GM18526 (cell line): Measurements from ENCODE around the gene CYP3A4.

Experiments
- POLR2A ChIP-seq: IDR thresholded peaks from 3 replicates; pipeline ENCODE4 v1.6.1; 2011; ENCODE audit not compliant: insufficient read length; ENCODE audit errors: extremely low read depth

CYP3A4 gene

GRCh38 chr7:99772565-99772964 is 11.4 kb downstream of the CYP3A4 start:
- no peak for TF ChIP-seq POLR2A

- no peak for TF ChIP-seq POLR2A
Observed at GRCh38 chr7:99768471-99768870, 15.5 kb downstream of the CYP3A4 start.

GRCh38 chr7:99767662-99768061 is 16.3 kb downstream of the CYP3A4 start:
- no peak for TF ChIP-seq POLR2A

- TF ChIP-seq POLR2A = no peak
Observed at GRCh38 chr7:99766484-99767099, 17.4 kb downstream of the CYP3A4 start.

- TF ChIP-seq POLR2A = no peak
Observed at GRCh38 chr7:99764478-99764877, 19.5 kb downstream of the CYP3A4 start.

- no peak for TF ChIP-seq POLR2A
Observed at GRCh38 chr7:99762680-99763327, 21.2 kb downstream of the CYP3A4 start.

GRCh38 chr7:99755085-99755484 is 28.9 kb downstream of the CYP3A4 start:
- no peak for TF ChIP-seq POLR2A

DNA sequence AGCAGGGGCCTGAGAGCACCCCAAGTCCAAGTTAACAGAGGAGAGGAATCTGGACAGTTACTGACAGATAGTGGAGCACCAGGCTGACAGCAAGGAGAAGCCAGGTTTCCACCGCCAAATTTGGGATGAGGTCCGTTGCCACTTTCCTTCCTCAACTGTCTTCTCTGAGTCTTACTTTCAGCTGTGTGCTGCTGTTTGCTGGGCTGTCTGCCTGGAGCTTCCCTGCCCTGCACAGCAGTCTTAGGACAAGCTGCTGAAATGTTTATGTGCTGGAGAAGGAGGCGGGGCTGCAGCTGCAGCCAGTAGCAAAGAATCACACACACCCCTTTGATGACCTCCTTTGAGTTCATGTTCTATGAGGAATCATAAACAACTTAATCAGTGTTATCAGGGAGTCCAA is 31.6 kb downstream of the CYP3A4 start:
- TF ChIP-seq POLR2A = no peak

GRCh38 chr7:99748846-99749579 is 35.0 kb downstream of the CYP3A4 start:
- no peak for TF ChIP-seq POLR2A

- TF ChIP-seq POLR2A = no peak
Observed at GRCh38 chr7:99742737-99743394, 41.1 kb downstream of the CYP3A4 start.

DNA sequence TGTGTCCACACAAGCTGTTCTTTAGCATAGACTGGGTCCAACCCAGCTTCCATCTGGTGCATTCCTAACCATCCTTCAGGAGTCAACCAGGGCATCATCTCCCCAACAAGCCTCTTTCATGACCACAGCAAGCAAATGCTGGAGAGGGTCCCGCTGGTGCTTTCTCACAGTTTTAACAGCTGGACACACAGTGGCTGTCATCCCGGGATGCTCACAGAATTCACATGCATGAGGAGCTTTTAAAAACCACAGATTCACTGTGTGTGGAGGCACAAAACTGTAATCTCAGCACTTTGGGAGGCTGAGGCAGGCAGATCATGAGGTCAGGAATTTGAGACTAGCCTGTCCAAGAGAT is 42.6 kb downstream of the CYP3A4 start:
- TF ChIP-seq POLR2A = no peak

DNA sequence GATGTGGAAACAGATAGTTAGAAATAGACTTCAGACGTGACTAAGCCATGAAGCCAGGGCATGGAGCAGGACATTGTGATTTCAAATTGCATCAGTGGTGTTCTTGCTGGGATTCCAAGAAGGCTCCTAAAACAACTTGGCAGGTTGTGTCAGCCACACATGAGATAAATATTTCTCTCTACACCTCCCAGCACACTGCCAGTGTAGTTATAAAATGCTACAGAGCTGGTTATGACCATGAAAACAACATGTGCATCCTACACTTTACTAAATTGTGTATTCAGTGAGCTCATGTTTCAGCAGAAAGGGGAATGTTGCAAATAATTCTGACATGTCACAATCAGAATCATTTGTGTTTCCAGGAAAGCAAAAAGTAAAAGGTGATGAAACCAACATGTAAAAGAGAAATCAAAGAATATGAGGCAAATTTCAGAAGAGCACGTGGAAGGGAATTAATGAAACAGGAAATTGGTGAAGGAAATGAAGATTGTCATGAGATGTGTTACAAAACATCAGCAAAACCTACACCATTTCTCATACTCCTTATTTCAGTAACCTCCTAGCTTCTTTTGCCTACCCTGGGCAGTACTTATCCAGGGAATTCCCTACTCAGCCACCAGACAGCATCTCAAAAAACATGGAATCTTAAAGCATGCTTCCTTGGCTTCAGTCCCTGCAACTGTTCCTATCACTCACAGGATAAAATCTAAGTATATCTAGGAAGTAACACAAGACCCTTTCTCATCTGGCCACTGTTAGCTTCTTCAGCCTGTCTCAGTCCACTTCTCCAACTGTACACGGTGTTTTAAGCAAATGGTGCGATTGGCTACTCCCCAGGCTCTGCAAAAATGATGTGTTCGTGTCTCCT is 43.2 kb downstream of the CYP3A4 start:
- TF ChIP-seq POLR2A = no peak

GRCh38 chr7:99739699-99740572 is 44.0 kb downstream of the CYP3A4 start:
- no peak for TF ChIP-seq POLR2A

DNA sequence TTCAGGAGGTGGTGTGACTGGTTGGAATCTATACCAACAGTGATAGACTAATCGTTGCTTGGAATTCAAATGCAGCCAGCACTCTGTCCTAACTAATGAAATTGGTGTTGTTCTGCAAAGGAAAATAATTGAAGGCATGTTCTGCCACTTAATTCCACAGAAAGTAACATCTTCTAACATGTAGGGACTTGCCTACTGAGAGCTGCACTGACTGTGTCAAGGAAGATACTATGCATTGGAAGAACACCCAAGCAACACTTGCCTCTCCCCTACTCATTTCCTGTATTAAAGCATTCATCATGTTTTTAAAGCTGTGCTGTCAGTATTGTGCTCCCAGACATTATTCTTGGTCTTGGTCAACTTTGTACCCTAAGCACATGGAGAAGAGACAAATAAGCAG is 46.3 kb downstream of the CYP3A4 start:
- TF ChIP-seq POLR2A = no peak
